CD4-positive, CD25-positive, alpha-beta regulatory T cell (primary cell): ENCODE measurements around the gene TPM4. TPM values are rescaled to one million over a fixed set of nuclear protein-coding genes. Genes with fewer than 3 reads are reported as not detected.
"Not testable (repeated sequence)": the region's sequence is repeated elsewhere in the genome, so short reads cannot be mapped to it uniquely, and the experiment has no call there.

Source experiments
- ATAC-seq, 2 donors: fragments of 150-1000 bp; cut with Tn5 transposase; one replicate each; pipeline ENCODE4 v1.10.0; 2021; ENCODE audit warnings: low read depth in 2 of 2, moderate number of reproducible peaks in 2 of 2, moderate library complexity in 1 of 2
- DNase-seq, 3 donors: peaks; one replicate each; pipeline versions ENCODE4 v3.0.0 to v3.0.0-alpha.2; 2012 to 2022; ENCODE audit warnings: mixed read lengths in 1 of 3
- H3K27ac ChIP-seq: one replicate; pipeline ENCODE4 v1.7.0; 2013; ENCODE audit warnings: mild to moderate bottlenecking, low read length; ENCODE audit not compliant: insufficient read depth, poor library complexity, severe bottlenecking
- H3K27me3 ChIP-seq: one replicate; pipeline ENCODE4 v1.7.0; 2013; ENCODE audit warnings: low read length; ENCODE audit not compliant: control insufficient read depth, insufficient read depth
- H3K36me3 ChIP-seq: one replicate; pipeline ENCODE4 v1.7.0; 2013; ENCODE audit warnings: mild to moderate bottlenecking, low read length, moderate library complexity; ENCODE audit not compliant: control insufficient read depth, insufficient read depth
- H3K4me1 ChIP-seq: 2 replicates; pipeline ENCODE4 v1.7.0; 2013; ENCODE audit warnings: mild to moderate bottlenecking, low read length; ENCODE audit not compliant: insufficient read depth, control insufficient read depth, poor library complexity, severe bottlenecking
- H3K4me3 ChIP-seq: one replicate; pipeline ENCODE4 v1.7.0; 2013; ENCODE audit warnings: low read depth, mild to moderate bottlenecking, low read length, moderate library complexity
- H3K9me3 ChIP-seq, 2 experiments: 1 replicate in 1 of 2; 2 replicates in 1 of 2; pipeline ENCODE4 v1.7.0; 2013; ENCODE audit warnings: low read length in 2 of 2, mild to moderate bottlenecking in 1 of 2, moderate library complexity in 1 of 2; ENCODE audit not compliant: control insufficient read depth in 2 of 2
- H3K27ac Mint-ChIP-seq, 3 donors: one replicate each; pipeline ENCODE4 v1.8.0; 2020 to 2022; ENCODE audit warnings: mild to moderate bottlenecking in 3 of 3, mixed read lengths in 3 of 3, moderate library complexity in 2 of 3
- H3K27me3 Mint-ChIP-seq: one replicate; pipeline ENCODE4 v1.8.0; 2022; ENCODE audit warnings: mild to moderate bottlenecking, mixed read lengths
- H3K36me3 Mint-ChIP-seq: one replicate; pipeline ENCODE4 v1.8.0; 2020; ENCODE audit warnings: mixed read lengths
- H3K4me1 Mint-ChIP-seq, 4 donors: one replicate each; pipeline ENCODE4 v1.8.0; 2020 to 2022; ENCODE audit warnings: mixed read lengths in 4 of 4, mild to moderate bottlenecking in 1 of 4
- H3K4me3 Mint-ChIP-seq, 4 donors: one replicate each; pipeline ENCODE4 v1.8.0; 2020 to 2022; ENCODE audit warnings: mild to moderate bottlenecking in 4 of 4, mixed read lengths in 4 of 4, moderate library complexity in 3 of 4
- H3K9me3 Mint-ChIP-seq, 7 donors: one replicate each; pipeline ENCODE4 v1.8.0; 2020 to 2022; ENCODE audit warnings: mixed read lengths in 7 of 7, mild to moderate bottlenecking in 3 of 7, moderate library complexity in 2 of 7
- polyA plus RNA-seq, 4 donors: library from polyadenylated mRNA; unstranded; fragments of 300-500 nt; fragmentation: Illumina TruSeq; gene quantifications; one replicate each; pipeline ENCODE4 v1.2.3, GENCODE V29; 2021
- total RNA-seq: library from RNA; stranded (reverse); gene quantifications from one replicate; pipeline ENCODE4 v1.2.3, GENCODE V29; 2022

Gene TPM4
- total and polyA plus RNA-seq, 5 donors from 2014 or later: 109 to 305 (median 150) TPM

DNA sequence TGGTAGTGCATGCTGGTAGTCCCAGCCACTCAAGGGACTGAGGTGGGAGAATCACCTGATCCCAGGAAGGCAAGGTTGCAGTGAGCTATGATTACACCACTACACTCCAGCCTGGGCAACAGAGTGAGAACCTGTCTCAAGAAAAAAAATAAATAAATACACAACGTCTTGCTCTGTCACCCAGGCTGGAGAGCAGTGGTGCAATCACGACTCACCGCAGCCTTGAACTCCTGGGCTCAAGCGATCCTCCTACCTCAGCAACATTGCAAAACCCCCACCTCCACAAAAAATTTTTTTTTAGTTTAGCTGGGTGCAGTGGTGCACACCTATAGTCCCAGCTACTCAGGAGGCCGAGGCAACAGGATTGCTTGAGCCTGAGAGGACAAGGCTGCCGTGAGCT lies 8.8 kb downstream of the TPM4 start:
- peak overlapping the region; percentile 79 to 94 (median 90) for H3K4me3 Mint-ChIP-seq
- H3K27me3 Mint-ChIP-seq: no peaks in the 10 kb centered on the region
- H3K27ac Mint-ChIP-seq: peak overlapping the region in 1 of 3 donors; percentile 95
- Histone ChIP-seq H3K4me1 (peaks cover 54% of the 10 kb centered on the region), H3K36me3 (peaks cover 78% of the 10 kb centered on the region), H3K9me3 (no peaks in the 10 kb centered on the region), H3K27me3 (no peaks in the 10 kb centered on the region), H3K27ac (peak overlapping the region; percentile 60), H3K4me3 (peak overlapping the region; percentile 18)
- ATAC-seq (no peak), DNase-seq (no peak)
- no peaks in the 10 kb centered on the region for H3K9me3 Mint-ChIP-seq
- H3K4me1 Mint-ChIP-seq: peaks cover 14 to 82% (median 32%) of the 10 kb centered on the region in 4 donors
- H3K36me3 Mint-ChIP-seq: peaks cover 61% of the 10 kb centered on the region

DNA sequence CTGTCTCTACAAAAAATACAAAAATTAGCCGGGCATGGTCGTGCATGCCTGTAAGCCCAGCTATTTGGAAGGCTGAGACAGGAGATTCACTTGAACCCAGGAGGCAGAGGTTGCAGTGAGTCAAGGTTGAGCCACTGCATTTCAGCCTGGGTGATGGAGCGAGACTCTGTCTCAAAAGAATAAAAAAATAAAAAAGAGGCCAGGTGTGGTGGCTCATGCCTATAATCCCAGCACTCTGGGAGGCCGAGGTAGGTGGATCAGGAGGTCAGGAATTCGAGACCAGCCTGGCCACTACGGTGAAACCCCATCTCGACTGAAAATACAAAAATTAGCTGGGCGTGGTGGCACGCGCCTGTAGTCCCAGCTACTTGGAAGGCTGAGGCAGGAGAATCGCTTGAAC lies 11.1 kb downstream of the TPM4 start:
- Mint-ChIP-seq H3K27ac (peak overlapping the region in 1 of 3 donors; percentile 62), H3K4me3 (peak overlapping the region in 1 of 4 donors; percentile 43), H3K4me1 (peaks cover 12 to 59% (median 21%) of the 10 kb centered on the region in 4 donors), H3K36me3 (peaks cover 52% of the 10 kb centered on the region)
- H3K27ac ChIP-seq, H3K27me3 Mint-ChIP-seq, DNase-seq, H3K9me3 ChIP-seq, ATAC-seq, H3K27me3 ChIP-seq, H3K9me3 Mint-ChIP-seq, H3K4me3 ChIP-seq: not testable (repeated sequence)
- Histone ChIP-seq H3K36me3 (peaks cover 83% of the 10 kb centered on the region), H3K4me1 (peaks cover 36% of the 10 kb centered on the region)

DNA sequence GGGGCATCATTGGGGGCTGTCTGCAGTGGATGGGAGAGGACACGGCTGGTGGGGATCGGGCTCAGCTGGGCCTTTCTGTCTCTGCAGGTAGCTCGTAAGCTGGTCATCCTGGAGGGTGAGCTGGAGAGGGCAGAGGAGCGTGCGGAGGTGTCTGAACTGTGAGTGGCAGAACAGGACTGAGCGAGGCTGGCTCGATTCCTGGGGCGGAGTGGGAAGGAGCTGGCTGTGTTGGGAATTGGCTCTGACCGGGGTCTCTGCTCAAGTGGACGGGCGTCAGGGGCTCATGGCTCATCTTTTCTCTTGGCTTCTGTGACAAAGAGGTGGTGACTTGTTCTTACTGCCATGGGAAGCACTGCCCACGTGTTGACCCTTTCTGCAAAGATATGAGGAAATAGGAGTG lies 11.6 kb downstream of the TPM4 start:
- Mint-ChIP-seq H3K4me1 (peaks cover 12 to 55% (median 20%) of the 10 kb centered on the region in 4 donors), H3K27me3 (no peaks in the 10 kb centered on the region), H3K4me3 (peak overlapping the region in 2 of 4 donors; percentile 58 to 80), H3K36me3 (peaks cover 46% of the 10 kb centered on the region), H3K9me3 (no peaks in the 10 kb centered on the region), H3K27ac (peak overlapping the region in 1 of 3 donors; percentile 62)
- ATAC-seq: no peak
- H3K4me1 ChIP-seq: peaks cover 36% of the 10 kb centered on the region
- DNase-seq: no peak
- peaks cover 82% of the 10 kb centered on the region for H3K36me3 ChIP-seq
- no peaks in the 10 kb centered on the region for H3K27me3 ChIP-seq
- no peak overlapping the region for H3K4me3 ChIP-seq
- H3K27ac ChIP-seq: no peak overlapping the region
- H3K9me3 ChIP-seq: no peaks in the 10 kb centered on the region

DNA sequence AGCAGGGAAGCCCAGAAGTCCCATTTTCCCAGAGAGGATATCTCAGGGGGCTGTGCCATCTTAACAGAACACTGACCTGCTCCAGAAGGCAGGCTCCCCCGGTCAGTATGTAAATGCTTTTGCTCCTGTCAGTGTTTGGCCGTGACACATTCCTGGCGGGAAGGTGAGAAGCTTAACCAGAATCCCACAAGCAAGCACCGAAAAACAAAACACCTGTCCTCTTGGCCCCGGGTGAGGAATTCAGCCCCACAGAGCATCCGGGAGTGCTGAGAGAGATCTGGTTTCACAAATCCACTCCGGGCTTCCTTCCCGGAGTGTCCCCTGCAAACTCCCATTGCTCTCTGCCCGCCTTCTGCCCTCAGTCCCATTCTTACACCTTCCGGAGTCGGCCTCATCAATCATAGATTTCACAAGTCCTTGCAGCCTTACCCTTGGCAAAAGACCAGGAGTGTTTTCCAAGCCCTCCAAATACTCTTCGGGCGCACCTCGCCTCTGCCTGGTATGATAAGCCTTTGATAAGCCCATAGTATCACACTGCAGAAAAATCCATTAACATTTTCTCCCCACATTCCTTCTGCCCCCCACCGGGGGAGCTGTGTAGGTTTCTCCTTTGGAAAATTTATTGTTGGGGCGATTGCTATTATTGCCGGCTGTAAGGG lies 12.2 kb downstream of the TPM4 start:
- no peak overlapping the region for H3K4me3 ChIP-seq
- ATAC-seq: no peak
- no peaks in the 10 kb centered on the region for H3K9me3 ChIP-seq
- no peak for DNase-seq
- no peak overlapping the region for H3K27ac ChIP-seq
- no peaks in the 10 kb centered on the region for H3K27me3 Mint-ChIP-seq
- H3K4me1 Mint-ChIP-seq: peaks cover 12 to 53% (median 19%) of the 10 kb centered on the region in 4 donors
- H3K27ac Mint-ChIP-seq: peak overlapping the region in 2 of 3 donors; percentile 69 to 72
- no peaks in the 10 kb centered on the region for H3K9me3 Mint-ChIP-seq
- H3K4me3 Mint-ChIP-seq: peak overlapping the region in 2 of 4 donors; percentile 68 to 80
- no peaks in the 10 kb centered on the region for H3K27me3 ChIP-seq
- H3K4me1 ChIP-seq: peaks cover 36% of the 10 kb centered on the region
- peaks cover 45% of the 10 kb centered on the region for H3K36me3 Mint-ChIP-seq
- H3K36me3 ChIP-seq: peaks cover 81% of the 10 kb centered on the region

DNA sequence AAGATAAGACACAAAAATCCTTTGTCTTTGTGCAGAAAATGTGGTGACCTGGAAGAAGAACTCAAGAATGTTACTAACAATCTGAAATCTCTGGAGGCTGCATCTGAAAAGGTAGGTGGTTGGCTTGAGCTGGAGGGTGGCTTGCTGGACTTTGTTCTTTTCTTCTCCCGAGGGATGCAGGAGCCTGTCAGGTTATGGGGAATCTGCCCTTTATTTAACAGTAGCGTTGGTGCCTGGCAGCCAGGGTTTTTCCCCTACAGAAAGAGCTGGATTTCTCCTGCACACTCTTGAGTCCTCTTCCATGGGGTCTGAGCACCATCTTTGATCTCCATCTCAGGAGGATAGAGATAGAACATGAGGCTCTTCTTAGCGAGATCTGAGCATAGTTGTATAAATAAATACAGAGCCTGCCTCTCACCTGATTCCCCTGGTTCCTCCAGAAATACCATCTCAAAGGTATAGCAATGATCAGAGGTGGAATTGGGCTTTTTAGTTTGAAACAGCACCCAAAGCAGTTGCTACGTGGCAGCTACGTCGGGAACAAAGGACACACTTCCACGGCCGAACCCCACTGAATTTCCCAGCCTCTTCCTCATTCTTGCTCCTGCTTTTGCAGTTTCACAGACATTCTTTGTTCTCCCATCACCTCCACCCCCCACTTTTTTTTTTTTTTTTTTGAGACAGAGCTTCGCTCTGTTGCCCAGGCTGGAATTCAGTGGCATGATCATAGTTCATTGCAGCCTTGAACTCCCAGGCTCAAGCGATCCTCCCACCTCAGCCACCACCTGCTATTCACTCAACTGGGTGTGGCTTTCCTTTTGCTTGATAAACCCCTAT lies 12.9 kb downstream of the TPM4 start:
- H3K4me1 Mint-ChIP-seq: peaks cover 12 to 48% (median 20%) of the 10 kb centered on the region in 4 donors
- H3K9me3 Mint-ChIP-seq: no peaks in the 10 kb centered on the region
- no peak for DNase-seq
- no peak for ATAC-seq
- Histone ChIP-seq H3K27ac (peak overlapping the region; percentile 34), H3K9me3 (no peaks in the 10 kb centered on the region), H3K27me3 (no peaks in the 10 kb centered on the region), H3K4me1 (peaks cover 31% of the 10 kb centered on the region), H3K4me3 (no peak overlapping the region), H3K36me3 (peaks cover 82% of the 10 kb centered on the region)
- peak overlapping the region in 1 of 3 donors; percentile 72 for H3K27ac Mint-ChIP-seq
- H3K4me3 Mint-ChIP-seq: peak overlapping the region in 2 of 4 donors; percentile 28 to 68
- H3K36me3 Mint-ChIP-seq: peaks cover 46% of the 10 kb centered on the region
- H3K27me3 Mint-ChIP-seq: no peaks in the 10 kb centered on the region

DNA sequence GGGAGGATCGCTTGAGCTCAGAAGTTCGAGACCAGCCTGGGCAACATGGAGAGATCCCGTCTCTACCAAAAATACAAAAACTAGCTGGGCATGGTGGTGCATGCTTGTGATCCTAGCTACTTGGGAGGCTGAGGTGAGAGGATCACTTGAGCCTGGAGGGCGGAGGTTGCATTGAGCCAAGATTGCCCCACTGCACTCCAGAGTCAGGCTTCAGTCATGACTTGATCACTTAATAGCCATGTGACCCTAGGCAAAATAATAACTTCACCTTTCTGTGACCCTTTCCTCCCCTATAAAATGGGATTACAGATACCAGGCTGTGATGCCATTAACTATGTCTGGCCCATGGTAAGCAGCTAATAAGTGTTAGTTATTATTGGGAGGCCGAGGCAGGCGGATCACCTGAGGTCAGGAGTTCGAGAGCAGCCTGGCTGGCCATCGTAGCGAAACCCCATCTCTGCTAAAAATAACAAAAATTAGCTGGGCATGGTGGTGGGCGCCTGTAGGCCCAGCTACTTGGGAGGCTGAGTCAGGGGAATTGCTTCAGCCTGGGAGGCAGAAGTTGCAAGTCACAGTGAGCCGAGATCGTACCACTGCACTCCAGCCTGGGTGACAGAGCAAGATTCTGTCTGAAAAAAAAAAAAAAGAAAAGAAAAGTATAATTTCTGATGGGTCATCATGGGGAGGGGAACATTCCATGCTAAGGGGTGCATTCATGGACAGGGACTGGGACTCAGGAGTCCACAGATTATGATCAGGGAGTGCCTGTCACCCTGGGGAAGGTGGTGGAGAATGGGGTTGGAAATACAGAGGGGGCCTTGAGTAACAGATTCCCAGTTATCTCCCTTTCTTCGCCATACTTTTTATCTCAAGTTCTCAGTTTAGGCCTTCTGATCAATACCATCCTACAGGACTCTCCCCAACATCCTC lies 15.5 kb downstream of the TPM4 start:
- no peak overlapping the region for H3K27ac ChIP-seq
- H3K4me1 ChIP-seq: peaks cover 5% of the 10 kb centered on the region
- Mint-ChIP-seq H3K9me3 (no peaks in the 10 kb centered on the region), H3K27me3 (no peaks in the 10 kb centered on the region), H3K27ac (peak overlapping the region in 1 of 3 donors; percentile 36), H3K4me1 (peaks cover 2 to 33% (median 15%) of the 10 kb centered on the region in 4 donors), H3K36me3 (peaks cover 44% of the 10 kb centered on the region), H3K4me3 (no peak overlapping the region)
- peaks cover 84% of the 10 kb centered on the region for H3K36me3 ChIP-seq
- no peaks in the 10 kb centered on the region for H3K9me3 ChIP-seq
- no peak for ATAC-seq
- H3K27me3 ChIP-seq: no peaks in the 10 kb centered on the region
- no peak for DNase-seq
- no peak overlapping the region for H3K4me3 ChIP-seq

DNA sequence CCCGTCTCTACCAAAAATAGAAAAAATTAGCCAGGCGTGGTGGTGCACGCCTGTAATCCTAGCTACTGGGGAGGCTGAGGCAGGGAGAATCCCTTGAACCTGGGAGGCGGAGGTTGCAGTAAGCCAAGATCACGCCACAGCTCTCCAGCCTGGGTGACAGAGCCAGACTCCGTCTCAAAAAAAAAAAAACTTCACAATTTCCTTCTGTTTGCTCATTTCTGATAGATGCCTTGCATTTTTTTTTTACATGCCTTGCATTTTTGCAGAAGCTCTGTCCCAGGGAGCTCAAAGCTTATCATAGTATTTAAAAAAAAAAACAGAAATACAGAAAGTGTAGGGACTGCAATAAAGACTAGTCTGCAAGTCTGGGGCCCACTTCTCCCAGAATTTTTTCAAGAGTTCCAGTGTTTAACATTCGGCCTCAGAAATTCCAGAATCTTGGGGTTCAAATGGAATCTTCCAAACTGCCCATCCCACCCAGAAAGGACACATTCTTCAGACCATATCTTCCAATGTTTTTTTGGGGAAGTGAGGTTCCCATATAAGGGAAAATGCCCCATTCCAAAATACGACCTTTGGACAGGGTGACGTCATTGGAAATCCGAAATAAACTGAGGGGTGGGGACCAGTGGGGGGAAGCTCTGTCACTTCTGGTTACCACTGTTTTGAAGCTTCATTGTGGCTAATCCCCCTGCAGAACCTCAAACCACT lies 18.2 kb downstream of the TPM4 start:
- Mint-ChIP-seq H3K27ac (peak overlapping the region in 2 of 3 donors; percentile 77 to 88), H3K4me3 (no peak overlapping the region), H3K9me3 (peaks cover 0 to 3% (median 0%) of the 10 kb centered on the region in 7 donors), H3K4me1 (peaks cover under 1 to 22% (median 11%) of the 10 kb centered on the region in 4 donors), H3K27me3 (no peaks in the 10 kb centered on the region), H3K36me3 (peaks cover 44% of the 10 kb centered on the region)
- DNase-seq (no peak), ATAC-seq (no peak)
- Histone ChIP-seq H3K4me1 (no peaks in the 10 kb centered on the region), H3K9me3 (no peaks in the 10 kb centered on the region), H3K36me3 (peaks cover 84% of the 10 kb centered on the region), H3K27me3 (no peaks in the 10 kb centered on the region), H3K27ac (no peak overlapping the region), H3K4me3 (no peak overlapping the region)
